HepG2 (cell line): ENCODE results near the gene CDK14. TPM values are rescaled to one million over a fixed set of nuclear protein-coding genes. Genes with fewer than 3 reads are reported as not detected.

Experiments used
- ATAC-seq: fragments of 200-7000 bp; cut with Tn5 transposase; 3 replicates; pipeline ENCODE4 v1.9.1; 2020; ENCODE audit warnings: mild to moderate bottlenecking, moderate library complexity
- BruUV-seq: library from RNA; stranded (reverse); fragments of 400-500 nt; replicated peaks from 2 replicates; lab custom pipeline; 2021; lab: Mats Ljungman, UMichigan
- CTCF ChIA-PET: fragments of 300-600 bp; formaldehyde crosslinking; extraction: SDS; loops from one replicate; lab custom pipeline; 2021; ENCODE audit warnings: low total read pairs, inconsistent platforms, low intra/inter-chr PET ratio; lab: Yijun Ruan, JAX
- POLR2A ChIA-PET: fragments of 350-600 bp; sonication (Branson Sonifier 250); formaldehyde crosslinking; loops from one replicate; lab custom pipeline; 2020; ENCODE audit warnings: antibody characterized with exemption, inconsistent platforms; lab: Yijun Ruan, JAX
- DNase-seq: peaks from one replicate; pipeline ENCODE4 v3.0.0-alpha.2; 2015; ENCODE audit warnings: low spot score
- FAIRE-seq: peaks from 3 replicates; lab custom pipeline; 2011; peaks lifted over from hg19 to GRCh38; lab: Jason Lieb, UNC
- H2AFZ ChIP-seq: one replicate; pipeline ENCODE4 v1.6.1; 2011; ENCODE audit warnings: low read length, inconsistent platforms
- H3K27ac ChIP-seq: fragments of 300-600 bp; 3 replicates; pipeline ENCODE4 v1.8.0; 2011; ENCODE audit warnings: mixed run types, mild to moderate bottlenecking, mixed read lengths, low read length, inconsistent platforms; ENCODE audit not compliant: insufficient read depth; ENCODE audit errors: extremely low read length
- H3K27me3 ChIP-seq, 2 experiments: fragments of 200-600 bp in 1 of 2; 2 replicates in 1 of 2; 3 replicates in 1 of 2; pipeline versions ENCODE4 v1.6.0 to v1.8.0; 2011; ENCODE audit warnings: low read length in 2 of 2, mild to moderate bottlenecking in 2 of 2, moderate library complexity in 2 of 2, inconsistent platforms in 1 of 2; ENCODE audit not compliant: insufficient read depth in 2 of 2, control insufficient read depth in 1 of 2
- H3K36me3 ChIP-seq, 2 experiments: fragments of 200-600 bp in 1 of 2; replicated peaks in 1 of 2; 2 replicates in 1 of 2; 3 replicates in 1 of 2; pipeline versions ENCODE4 v1.5.1 to v1.8.0; 2011; ENCODE audit warnings: low read length in 2 of 2, inconsistent platforms in 1 of 2; ENCODE audit not compliant: insufficient read depth in 2 of 2, control insufficient read depth in 1 of 2
- H3K4me1 ChIP-seq: 2 replicates; pipeline ENCODE4 v1.5.1; 2012; ENCODE audit warnings: low read length, inconsistent platforms; ENCODE audit not compliant: insufficient read depth
- H3K4me2 ChIP-seq: 2 replicates; pipeline ENCODE4 v1.6.0; 2011; ENCODE audit warnings: low read depth, low read length, inconsistent platforms
- H3K4me3 ChIP-seq, 3 experiments: fragments of 200-600 bp in 1 of 3; sonication (generic), shearing (Covaris generic) in 1 of 3; replicated peaks in 1 of 3; 2 replicates each; pipeline ENCODE4 v1.5.1; 2011 to 2016; ENCODE audit warnings: low read length in 3 of 3, inconsistent platforms in 2 of 3, low read depth in 2 of 3, mild to moderate bottlenecking in 2 of 3, control low read depth in 1 of 3, mixed read lengths in 1 of 3; ENCODE audit not compliant: insufficient read depth in 1 of 3
- H3K79me2 ChIP-seq: one replicate; pipeline ENCODE4 v1.6.1; 2011; ENCODE audit warnings: low read length, inconsistent platforms; ENCODE audit not compliant: insufficient read depth
- H3K9ac ChIP-seq: 2 replicates; pipeline ENCODE4 v1.6.0; 2011; ENCODE audit warnings: mild to moderate bottlenecking, low read depth, low read length, inconsistent platforms; ENCODE audit not compliant: insufficient read depth
- H3K9me3 ChIP-seq: 2 replicates; pipeline ENCODE4 v1.5.1; 2012; ENCODE audit warnings: mild to moderate bottlenecking, low read length
- H4K20me1 ChIP-seq: 2 replicates; pipeline ENCODE4 v1.6.0; 2011; ENCODE audit warnings: inconsistent platforms, mild to moderate bottlenecking, low read length, moderate library complexity; ENCODE audit not compliant: insufficient read depth
- ATAD3A ChIP-seq: sonication (generic); formaldehyde crosslinking; IDR thresholded peaks from 2 replicates; pipeline ENCODE4 v1.4.0; 2020; ENCODE audit warnings: missing genetic modification reagents
- CSRNP1 ChIP-seq: sonication (generic); formaldehyde crosslinking; IDR thresholded peaks from 2 replicates; pipeline ENCODE4 v1.8.1; 2023; ENCODE audit warnings: mild to moderate bottlenecking, missing genetic modification reagents
- MED8 ChIP-seq: sonication (generic); formaldehyde crosslinking; IDR thresholded peaks from 2 replicates; pipeline ENCODE4 v1.8.1; 2023; ENCODE audit warnings: mild to moderate bottlenecking, missing genetic modification reagents; ENCODE audit not compliant: insufficient replicate concordance
- ZHX2 ChIP-seq, 2 experiments: sonication (generic) in 1 of 2; formaldehyde crosslinking in 1 of 2; IDR thresholded peaks; 2 replicates each; pipeline versions ENCODE4 v1.6.1 to v1.9.0; 2014 to 2022; ENCODE audit warnings: antibody characterized with exemption in 1 of 2, borderline replicate concordance in 1 of 2, inconsistent platforms in 1 of 2, low read depth in 1 of 2, missing genetic modification reagents in 1 of 2
- WGBS: methylation state at CpG from one replicate; pipeline ENCODE4 v1.1.6; 2017; ENCODE audit warnings: low lambda C conversion rate; 5-methylcytosine and 5-hydroxymethylcytosine counted together
- in situ Hi-C: cut with HindIII; loops from 2 replicates; pipeline ENCODE4 v1.10.0; 2017; ENCODE audit warnings: low pct_unique_long_range_greater_than_20kb; ENCODE audit not compliant: extremely low pct_ligation_motif_present
- intact Hi-C: fragments of 100-400 bp; cut with micrococcal nuclease; formaldehyde crosslinking; loops from one replicate; pipeline ENCODE4 v1.10.0; 2022; ENCODE audit not compliant: unreplicated experiment
- polyA plus RNA-seq, 8 experiments: library from polyadenylated mRNA; depleted of rRNA in 3 of 8; stranded (reverse) in 7 of 8; unstranded in 1 of 8; fragments of >200 nt; fragmentation: Illumina TruSeq in 4 of 8; extraction: Trizol in 4 of 8; gene quantifications; 2 replicates each; pipeline versions ENCODE4 v1.2.1 to v1.2.3, GENCODE V29; 2011 to 2016; ENCODE audit warnings: low read depth in 4 of 8, missing spikeins in 1 of 8, mixed read lengths in 1 of 8; ENCODE audit not compliant: insufficient read depth in 1 of 8
- total RNA-seq, 5 experiments: library from RNA; depleted of rRNA; stranded (reverse); fragments of >200 nt; fragmentation: Illumina TruSeq; extraction: Trizol; gene quantifications; 2 replicates each; pipeline ENCODE4 v1.2.3, GENCODE V29; 2016; ENCODE audit warnings: low read depth in 1 of 5

The CDK14 gene
- total and polyA plus RNA-seq, 2 of the 13 experiments (the other 11 are each of a cell fraction or from before 2014, with no cell fraction given) = 0.26 to 0.71 TPM

DNA sequence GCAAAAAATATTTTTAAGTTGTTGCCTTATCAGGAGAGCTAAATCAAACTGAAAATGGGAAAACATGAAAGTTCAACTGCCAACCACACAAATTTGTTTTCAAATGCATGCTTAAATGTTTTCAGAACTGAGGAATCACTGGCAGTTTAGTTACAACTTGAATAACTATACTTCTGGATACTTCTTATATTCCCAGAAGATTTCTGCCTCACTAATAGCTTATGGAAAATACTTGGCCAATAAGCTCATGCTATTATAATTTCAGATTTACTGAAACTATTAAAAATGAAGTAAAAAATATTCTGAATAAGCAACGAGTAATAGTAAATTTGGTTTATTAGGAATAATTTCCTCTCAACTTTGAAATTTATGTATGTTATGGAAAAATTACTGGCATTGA lies 222.2 kb downstream of the CDK14 start:
- H3K79me2 ChIP-seq = no peaks in the 10 kb centered on the region
- H3K4me2 ChIP-seq = no peak overlapping the region
- H3K4me1 ChIP-seq = no peaks in the 10 kb centered on the region
- H3K4me3 ChIP-seq = no peak overlapping the region
- TF ChIP-seq ZHX2 (IDR thresholded peaks at IDR 0.05; ENCODE audit: low read depth) (no peak), ZHX2 (CRISPR knock-in tag; IDR thresholded peaks at IDR 0.05; ENCODE audit: borderline replicate concordance) (no peak), CSRNP1 (CRISPR knock-in tag) (no peak), MED8 (CRISPR knock-in tag) (no peak), ATAD3A (CRISPR knock-in tag) (no peak)
- H3K27ac ChIP-seq = no peak overlapping the region
- no peak overlapping the region for H3K9ac ChIP-seq
- no peaks in the 10 kb centered on the region for H3K27me3 ChIP-seq
- in situ Hi-C loops (no loop called here), intact Hi-C loops (no loop called here)
- H3K36me3 ChIP-seq = no peaks in the 10 kb centered on the region
- H3K9me3 ChIP-seq = no peaks in the 10 kb centered on the region
- WGBS = 0% methylated on average over 1 of the region's 1 CpG
- ChIA-PET POLR2A (no interaction called here), CTCF (no interaction called here)
- H4K20me1 ChIP-seq = no peaks in the 10 kb centered on the region
- FAIRE-seq (no peak), DNase-seq (no peak), ATAC-seq (no peak)
- no peak overlapping the region for H2AFZ ChIP-seq
- no TSS peak for BruUV-seq
